Kidney epithelial cell (primary cell): ENCODE data around the gene PHF20. TPM values are rescaled to one million over a fixed set of nuclear protein-coding genes. Genes with fewer than 3 reads are reported as not detected.

Experiments
- DNase-seq: peaks from one replicate; pipeline ENCODE4 v3.0.0-alpha.2; 2010; ENCODE audit warnings: low read depth
- H3K27me3 ChIP-seq: 2 replicates; pipeline ENCODE4 v1.6.0; 2011; ENCODE audit warnings: low read length; ENCODE audit not compliant: control insufficient read depth, insufficient read depth
- H3K36me3 ChIP-seq: 2 replicates; pipeline ENCODE4 v1.5.1; 2011; ENCODE audit warnings: low read length; ENCODE audit not compliant: control insufficient read depth, insufficient read depth
- H3K4me3 ChIP-seq: 2 replicates; pipeline ENCODE4 v1.5.1; 2011; ENCODE audit warnings: low read depth, mild to moderate bottlenecking, control low read depth, low read length
- CTCF ChIP-seq: IDR thresholded peaks from 2 replicates; pipeline ENCODE4 v1.5.1; 2011; ENCODE audit warnings: mild to moderate bottlenecking, moderate library complexity, low read length, control low read depth, inconsistent platforms; ENCODE audit not compliant: insufficient read depth, poor library complexity, severe bottlenecking
- total RNA-seq: library from RNA; depleted of rRNA; stranded (reverse); fragments of >200 nt; gene quantifications from 2 replicates; pipeline ENCODE4 v1.2.3, GENCODE V29; 2015

The PHF20 gene
- total RNA-seq, 1 donor from 2014 or later: 39.0 TPM

- Histone ChIP-seq H3K27me3 (no peaks in the 10 kb centered on the region), H3K4me3 (no peak overlapping the region)
- no peak for DNase-seq
These were observed 58.4 kb downstream of the PHF20 start for GRCh38 chr20:35830264-35830663.

GRCh38 chr20:35831029-35831428 lies 59.2 kb downstream of the PHF20 start:
- no peak for TF ChIP-seq CTCF
- Histone ChIP-seq H3K36me3 (no peaks in the 10 kb centered on the region), H3K27me3 (no peaks in the 10 kb centered on the region), H3K4me3 (no peak overlapping the region)
- no peak for DNase-seq

More at GRCh38 chr20:35830264-35830663, 58.4 kb downstream of the PHF20 start:
- no peak for TF ChIP-seq CTCF
- H3K36me3 ChIP-seq: no peaks in the 10 kb centered on the region

- no peak for TF ChIP-seq CTCF
- Histone ChIP-seq H3K27me3 (no peaks in the 10 kb centered on the region), H3K36me3 (no peaks in the 10 kb centered on the region), H3K4me3 (no peak overlapping the region)
- no peak for DNase-seq
These were observed 60.2 kb downstream of the PHF20 start for GRCh38 chr20:35831971-35832370.

GRCh38 chr20:35833241-35833640 lies 61.4 kb downstream of the PHF20 start:
- no peak overlapping the region for H3K4me3 ChIP-seq
- DNase-seq: no peak
- TF ChIP-seq CTCF: no peak
- H3K27me3 ChIP-seq: no peaks in the 10 kb centered on the region
- no peaks in the 10 kb centered on the region for H3K36me3 ChIP-seq

- Histone ChIP-seq H3K36me3 (no peaks in the 10 kb centered on the region), H3K27me3 (no peaks in the 10 kb centered on the region), H3K4me3 (no peak overlapping the region)
- no peak for TF ChIP-seq CTCF
- DNase-seq: no peak
These were observed 65.9 kb downstream of the PHF20 start for GRCh38 chr20:35837577-35838195.

GRCh38 chr20:35838205-35838604 lies 66.4 kb downstream of the PHF20 start:
- no peak for TF ChIP-seq CTCF
- no peak overlapping the region for H3K4me3 ChIP-seq
- no peaks in the 10 kb centered on the region for H3K27me3 ChIP-seq
- no peaks in the 10 kb centered on the region for H3K36me3 ChIP-seq
- DNase-seq: no peak
